Stimulated activated CD4-positive, alpha-beta T cell treated with anti-CD3 and anti-CD28 coated beads, TNF-alpha, amount 100 ng/mL, for 1 hour (primary cell): ENCODE results near the gene LAMC3.
A peak's percentile ranks its signal among the peaks of the same experiment; 100 is the strongest.

ENCODE experiments used
- DNase-seq, 3 donors: peaks; one replicate each; pipeline ENCODE4 v3.0.0-alpha.2; 2020; ENCODE audit warnings: low read depth in 3 of 3, low spot score in 1 of 3

Gene LAMC3

DNA sequence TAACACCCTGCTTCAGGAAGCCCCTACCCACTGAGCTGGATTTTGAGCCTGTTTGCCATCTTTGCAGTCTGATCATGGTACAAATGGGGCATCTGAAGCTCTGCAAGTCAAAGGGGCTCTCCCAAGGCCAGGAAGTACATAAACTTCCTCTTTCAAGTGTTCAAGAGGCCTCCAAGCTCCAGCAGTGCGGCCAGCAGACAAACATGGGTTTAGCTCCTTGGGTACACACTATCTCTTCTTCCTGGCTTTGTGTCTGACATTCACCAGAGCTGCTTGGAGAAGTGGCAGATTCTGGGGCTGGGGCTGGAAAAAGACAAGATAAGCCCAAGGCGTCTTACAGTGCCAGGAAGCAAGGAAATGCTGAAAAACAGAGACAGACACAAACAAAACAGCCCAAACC, 34.1 kb downstream of the LAMC3 start:
- DNase-seq: no peak

DNA sequence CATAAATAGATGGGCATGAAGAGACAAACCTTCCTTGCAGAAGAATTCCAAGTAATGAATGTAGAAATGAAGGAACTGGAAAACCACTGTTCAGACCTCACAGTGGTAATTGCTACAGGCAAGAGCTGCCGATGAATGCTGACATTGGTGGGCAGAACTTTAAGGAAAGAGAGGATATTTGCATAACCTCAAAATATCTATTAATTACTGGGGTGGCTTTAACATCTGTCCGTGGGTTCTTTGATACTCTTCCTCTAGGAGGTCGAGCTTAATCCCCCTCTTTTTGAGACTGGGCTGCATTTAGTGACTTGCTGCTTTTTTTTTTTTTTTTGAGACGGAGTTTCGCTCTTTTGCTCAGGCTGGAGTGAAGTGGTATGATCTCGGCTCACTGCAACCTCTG, 34.7 kb downstream of the LAMC3 start:
- DNase-seq: no peak

DNA sequence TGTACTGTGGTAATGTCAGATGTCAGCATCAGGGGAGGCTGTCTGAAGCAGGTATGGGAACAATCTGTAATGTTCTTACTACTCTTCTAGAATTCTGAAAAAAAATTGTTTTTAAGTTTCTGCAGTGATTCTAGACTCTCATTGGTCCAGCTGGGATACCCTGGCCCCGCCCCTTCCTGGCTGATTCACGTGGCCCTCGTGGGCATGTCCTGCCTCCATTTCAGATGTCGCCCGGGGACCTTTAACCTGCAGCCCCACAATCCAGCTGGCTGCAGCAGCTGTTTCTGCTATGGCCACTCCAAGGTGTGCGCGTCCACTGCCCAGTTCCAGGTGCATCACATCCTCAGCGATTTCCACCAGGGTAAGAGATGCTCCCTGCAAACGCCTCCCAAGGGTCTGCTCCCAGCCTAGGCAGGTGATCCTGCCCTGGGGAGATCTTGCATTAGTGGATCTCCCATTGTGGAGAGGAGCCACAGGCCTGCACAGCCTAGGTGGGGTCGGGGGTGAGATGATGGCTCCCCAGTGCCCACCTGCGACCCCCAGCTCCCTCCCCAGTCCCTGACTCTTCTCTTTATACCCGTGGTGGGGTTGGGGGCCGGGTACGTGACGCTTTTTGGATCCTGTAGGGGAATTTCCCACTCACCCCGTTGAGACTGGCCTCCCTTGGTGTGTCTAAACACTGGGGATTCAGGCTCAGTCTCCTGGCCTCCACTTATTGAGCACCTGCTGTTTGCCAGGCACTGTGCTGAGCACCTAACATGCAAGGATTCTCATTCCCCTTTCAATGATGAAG, 36.5 kb downstream of the LAMC3 start:
- peak in 1 of 3 donors; percentile 18 for DNase-seq

DNA sequence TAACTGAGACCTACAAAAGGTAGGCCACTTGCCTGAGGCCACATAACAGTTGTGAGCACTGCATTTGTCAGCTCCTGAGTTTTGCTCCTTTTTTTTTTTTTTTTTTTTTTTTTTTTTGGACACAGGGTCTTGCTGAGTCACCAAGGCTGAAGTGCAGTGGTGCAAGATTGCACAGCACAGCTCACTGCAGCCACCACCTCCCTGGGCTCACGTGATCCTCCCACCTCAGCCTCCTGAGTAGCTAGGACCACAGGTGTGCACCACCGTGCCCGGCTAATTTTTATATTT, 37.1 kb downstream of the LAMC3 start:
- no peak for DNase-seq

DNA sequence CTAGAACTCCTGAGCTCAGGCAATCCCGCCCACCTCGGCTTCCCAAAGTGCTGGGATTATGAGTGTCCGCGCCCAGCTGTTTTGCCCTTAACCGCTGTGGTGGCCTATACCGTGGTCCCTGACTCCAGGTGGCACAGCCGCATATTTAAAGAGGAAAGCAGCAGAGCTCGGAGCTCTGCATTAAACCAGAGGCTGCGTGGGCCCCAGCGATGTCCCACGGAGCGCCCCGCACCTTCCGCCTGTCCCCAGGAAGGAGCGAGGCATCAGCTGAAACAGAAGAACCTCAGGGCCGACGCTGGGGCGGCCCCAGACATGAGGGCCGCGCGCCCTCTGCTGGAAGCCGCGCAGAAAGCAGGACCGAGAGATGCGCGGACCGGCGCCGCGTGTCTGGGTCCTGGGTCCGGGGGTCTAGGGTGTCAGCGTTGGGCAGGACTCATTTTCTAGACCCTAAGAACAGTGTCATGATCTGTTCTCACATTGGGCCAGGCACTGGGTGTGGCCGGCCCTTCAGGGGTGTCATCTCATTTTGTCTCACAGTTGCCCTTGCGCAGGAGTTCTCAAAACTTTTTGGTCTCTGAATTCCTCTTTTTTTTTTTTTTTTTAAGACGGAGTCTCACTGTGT, 37.7 kb downstream of the LAMC3 start:
- DNase-seq: peak; percentile 17 to 70 (median 28)

DNA sequence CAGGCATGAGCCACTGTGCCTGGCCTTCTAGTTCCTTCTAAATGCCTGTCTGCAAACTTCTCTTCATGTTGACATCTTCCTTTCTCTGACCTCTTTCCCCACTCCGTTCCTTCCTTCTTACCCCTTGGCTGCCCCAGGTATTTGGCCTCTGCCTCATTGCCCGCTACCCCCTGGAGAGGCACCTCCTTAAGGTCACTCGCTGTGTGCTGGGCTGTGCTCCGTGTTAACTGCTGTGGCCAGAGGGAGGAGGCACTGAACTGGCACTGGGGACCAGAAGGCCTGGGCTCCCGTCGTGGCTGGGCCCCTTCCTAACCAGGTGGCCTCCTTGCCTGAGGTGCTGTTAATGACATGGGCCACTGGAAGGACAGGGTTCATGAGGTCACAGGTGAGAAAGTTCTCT, 39.4 kb downstream of the LAMC3 start:
- DNase-seq: no peak

DNA sequence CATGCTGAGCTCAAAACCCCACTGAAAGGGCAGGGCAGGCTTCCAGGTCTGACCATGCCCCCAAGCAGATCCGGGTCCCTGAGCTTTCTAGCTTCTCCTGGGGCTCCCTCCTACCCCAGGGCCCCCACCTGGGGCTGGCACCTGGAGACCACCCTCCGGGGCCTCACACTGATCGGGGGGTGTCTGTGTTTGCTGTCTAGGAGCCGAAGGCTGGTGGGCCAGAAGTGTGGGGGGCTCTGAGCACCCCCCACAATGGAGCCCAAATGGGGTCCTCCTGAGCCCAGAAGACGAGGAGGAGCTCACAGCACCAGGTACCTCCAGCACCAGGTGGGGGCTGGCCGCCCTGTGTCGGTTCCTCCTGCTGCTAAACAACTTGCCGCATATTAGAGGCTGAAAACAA, 39.8 kb downstream of the LAMC3 start:
- DNase-seq: no peak

DNA sequence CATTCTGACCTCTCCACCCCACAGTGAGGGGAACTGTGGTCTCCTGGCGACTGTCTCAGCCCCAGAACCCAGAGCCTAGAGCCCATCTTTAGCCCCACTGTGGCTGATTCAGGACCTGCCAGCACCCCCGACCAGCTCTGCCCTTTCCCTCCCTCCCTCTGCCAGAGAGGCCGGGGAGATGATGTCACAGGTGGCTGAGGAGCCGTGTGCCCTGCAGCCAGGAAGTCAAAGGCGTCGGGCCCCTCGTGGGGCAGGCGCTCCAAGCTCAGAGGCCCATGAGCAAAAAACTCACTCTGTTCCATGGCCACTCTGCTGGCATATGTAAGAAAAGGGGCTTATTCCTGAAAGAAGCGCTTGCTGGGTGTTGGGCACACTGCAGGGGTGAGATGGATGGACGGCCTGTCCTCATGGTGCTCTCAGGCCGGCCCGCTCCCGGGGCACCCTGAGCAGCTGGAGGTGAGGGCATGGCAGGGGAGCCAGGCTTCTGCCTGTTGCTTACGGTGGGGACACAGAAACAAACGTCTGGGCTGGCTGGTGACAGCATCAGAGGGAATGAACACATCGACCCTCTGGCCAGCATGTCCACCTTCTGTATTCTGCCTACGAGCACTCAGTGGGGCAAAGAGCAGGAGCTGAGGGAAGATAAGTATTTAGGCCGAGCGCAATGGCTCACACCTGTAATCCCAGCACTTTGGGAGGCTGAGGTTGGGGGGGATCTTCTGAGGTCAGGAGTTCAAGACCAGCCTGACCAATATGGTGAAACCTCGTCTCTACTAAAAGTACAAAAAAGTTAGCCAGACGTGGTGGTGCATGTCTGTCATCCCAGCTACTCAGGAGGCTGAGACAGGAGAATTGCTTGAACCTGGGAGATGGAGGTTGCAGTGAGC, 41.1 kb downstream of the LAMC3 start:
- DNase-seq: no peak

DNA sequence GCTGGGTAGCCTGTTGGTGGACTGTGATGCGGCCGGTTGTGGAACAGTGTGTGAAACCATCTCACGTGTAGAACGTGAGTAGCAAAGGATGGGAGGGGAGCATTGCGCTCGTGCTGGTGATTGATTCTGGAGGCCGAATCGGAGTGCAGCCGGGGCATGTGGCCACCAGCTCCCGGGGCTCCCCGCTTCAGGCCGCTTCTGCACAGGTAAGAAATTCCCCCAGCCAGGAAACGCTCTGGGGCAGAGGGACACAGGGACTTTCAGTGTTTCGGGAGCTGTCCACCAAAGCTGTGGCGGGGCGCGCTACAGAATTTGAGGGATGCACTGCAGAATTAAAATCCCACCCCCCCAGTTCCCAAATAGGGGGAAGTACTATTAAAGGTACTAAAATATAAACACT, 41.9 kb downstream of the LAMC3 start:
- DNase-seq: no peak

DNA sequence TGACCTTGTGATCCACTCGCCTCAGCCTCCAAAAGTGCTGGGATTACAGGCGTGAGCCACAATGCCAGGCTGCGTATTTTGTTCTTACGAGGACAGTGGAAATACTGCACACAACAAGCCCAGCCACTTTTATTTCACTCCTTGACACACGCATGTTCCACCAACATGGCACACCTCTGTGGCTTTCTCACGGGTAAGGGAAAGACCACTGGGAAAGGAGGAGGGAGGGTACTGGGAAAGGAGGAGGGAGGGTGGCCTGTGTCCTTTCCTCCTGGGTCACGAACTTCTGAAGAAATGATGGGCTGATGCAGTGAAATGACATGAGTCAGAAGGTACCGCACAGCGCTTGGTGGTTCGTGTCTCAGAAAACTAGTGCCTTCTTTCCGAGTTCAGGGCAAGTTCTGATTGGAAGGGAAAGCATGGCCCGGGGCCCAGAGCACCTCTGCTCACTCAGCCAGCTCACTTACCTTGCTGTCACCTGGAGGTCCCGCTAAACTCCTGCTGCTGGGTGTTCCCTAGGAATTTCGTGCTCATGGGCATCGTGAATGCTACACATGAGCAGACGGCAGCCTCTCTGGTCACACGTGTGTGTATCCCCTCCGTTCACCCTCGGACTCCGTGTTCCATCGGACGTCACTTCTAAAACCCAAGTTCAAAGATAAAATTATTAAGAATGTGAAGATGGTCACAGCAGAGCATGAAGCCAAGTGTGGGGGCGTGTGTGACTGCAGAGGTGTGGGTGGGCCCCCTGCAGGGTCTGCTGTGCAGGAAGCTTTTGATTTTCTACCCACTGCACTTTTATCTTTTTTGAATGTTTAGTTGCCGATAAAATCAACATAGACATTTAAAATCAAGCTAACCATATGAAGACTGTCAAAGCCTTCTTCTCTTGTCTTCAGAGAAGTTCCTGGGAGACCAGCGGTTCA, 42.9 kb downstream of the LAMC3 start:
- no peak for DNase-seq

DNA sequence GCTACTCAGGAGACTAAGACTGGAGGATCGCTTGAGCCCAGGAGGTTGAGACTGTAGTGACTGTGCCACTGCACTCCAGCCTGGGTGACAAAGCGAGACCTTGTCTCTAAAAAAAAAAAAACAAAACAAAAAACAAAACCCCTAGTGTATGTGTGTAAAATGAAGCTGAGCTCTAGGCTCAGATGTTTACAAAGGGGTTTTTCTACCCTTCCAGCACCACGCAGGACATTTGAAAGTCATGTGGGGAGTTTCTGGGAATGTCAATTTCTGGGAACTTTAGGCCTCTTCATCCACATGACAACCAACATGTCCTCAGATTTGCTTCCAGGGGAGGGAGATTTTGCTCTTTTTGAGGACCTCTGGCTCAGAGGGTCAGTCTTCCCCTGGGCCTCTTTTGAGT, 44.9 kb downstream of the LAMC3 start:
- no peak for DNase-seq

DNA sequence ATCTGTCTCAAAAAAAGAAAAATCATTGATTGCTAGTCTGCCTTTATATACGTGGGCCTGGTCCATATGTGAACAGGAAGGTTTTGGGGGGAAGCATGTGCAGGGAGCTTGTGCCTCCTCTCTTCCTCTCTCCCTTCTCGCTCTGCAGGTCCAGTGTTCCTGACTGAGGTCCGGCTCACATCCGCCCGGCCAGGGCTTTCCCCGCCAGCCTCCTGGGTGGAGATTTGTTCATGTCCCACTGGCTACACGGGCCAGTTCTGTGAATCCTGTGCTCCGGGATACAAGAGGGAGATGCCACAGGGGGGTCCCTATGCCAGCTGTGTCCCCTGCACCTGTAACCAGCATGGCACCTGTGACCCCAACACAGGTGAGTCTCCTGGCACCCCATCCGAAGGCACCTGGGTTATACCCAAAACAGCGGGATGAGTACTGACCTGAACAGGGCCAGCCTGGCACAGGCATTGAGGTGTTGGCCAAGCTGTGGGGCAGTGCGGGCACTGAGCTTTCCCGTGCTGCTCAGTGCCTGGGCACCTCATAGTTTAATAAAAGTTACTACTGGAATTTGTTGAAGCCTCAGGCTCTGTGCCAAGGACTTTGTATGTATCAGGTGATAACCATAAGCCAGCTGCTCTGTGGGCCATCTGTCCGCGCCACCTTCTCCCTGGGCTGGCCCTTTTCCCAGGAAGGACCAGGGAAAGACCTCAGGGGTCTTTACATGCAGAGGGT, 48.0 kb downstream of the LAMC3 start:
- DNase-seq: no peak

DNA sequence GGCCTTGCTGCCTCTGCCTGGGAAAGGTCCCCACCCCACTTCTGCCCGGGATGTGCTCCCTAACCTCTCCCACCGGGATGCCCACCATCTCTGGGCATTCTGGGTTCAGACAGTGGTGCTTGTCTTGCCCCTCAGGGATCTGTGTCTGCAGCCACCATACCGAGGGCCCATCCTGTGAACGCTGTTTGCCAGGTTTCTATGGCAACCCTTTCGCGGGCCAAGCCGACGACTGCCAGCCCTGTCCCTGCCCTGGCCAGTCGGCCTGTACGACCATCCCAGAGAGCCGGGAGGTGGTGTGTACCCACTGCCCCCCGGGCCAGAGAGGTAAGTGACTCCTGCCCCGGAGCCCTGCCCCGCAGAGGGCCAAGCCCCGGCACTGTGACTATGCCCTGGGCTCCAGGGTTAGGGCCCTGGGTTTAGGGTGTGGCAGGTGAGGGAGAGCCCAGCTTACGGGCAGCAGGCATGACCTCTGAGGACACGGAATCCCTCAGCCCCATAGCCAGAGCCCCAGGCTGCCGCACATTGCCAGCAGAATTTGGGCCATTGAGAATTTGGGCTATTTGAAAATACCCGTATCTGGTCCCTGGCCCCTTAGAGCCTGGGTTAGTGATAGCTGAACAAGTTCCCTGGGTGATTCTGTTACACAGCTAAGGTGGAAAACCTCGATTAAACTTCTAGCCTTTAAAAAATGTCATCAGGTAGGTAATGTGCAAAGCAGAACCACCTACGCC, 52.1 kb downstream of the LAMC3 start:
- DNase-seq: no peak

DNA sequence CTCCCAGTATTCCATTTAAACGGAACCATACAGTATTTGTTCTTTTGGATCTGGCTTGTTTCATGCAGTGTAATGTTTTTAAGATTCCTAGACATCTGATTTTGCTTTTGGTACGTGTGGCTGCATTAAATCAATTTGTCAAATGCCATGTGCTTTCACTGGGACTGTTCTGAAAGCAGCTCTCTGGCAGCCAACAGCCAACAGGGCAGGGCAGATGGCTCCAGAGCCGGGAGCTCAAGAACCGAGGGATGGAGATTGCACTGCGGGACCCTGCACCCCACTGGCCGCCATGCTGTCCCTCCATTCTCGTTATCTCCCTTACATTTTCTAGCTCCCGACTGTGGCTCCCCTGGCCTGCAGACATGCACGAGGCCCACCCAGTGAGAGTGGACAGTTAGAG, 54.0 kb downstream of the LAMC3 start:
- no peak for DNase-seq

DNA sequence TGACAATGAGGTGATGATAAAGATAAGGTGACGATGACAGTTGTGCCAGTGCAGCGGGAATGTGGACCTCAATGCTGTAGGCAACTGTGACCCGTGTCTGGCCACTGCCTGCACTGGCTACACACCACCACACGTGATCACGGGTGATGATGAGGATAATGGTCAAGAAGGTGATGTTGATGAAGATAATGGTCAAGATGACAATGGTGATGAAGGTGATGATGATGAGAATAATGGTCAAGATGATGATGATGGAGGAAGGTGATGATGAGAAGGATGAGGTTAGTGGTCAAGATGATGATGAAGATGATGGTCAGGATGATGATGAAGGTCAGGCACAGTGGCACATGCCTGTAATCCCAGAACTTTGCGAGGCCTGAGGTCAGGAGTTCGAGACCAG, 56.6 kb downstream of the LAMC3 start:
- DNase-seq: no peak

DNA sequence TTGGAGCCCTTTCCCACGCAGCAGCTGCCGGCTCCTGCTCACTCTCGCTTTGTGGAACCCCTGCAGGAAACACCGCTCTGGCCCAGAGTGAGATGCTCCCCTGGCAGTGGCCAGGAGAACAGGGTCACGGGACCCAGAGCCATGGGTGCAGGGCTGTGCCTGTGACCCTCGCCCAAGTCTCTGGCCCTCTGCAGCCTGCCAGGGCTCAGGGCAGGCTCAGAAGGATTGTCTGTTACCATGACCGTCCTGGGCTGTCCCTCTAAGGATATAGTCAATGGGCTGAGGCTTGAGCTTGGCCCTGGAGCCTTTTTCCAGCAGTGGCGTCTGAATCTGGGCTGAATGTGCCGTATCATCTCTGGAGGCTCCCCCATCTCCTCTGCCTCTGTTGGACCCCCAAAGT, 58.7 kb downstream of the LAMC3 start:
- no peak for DNase-seq

DNA sequence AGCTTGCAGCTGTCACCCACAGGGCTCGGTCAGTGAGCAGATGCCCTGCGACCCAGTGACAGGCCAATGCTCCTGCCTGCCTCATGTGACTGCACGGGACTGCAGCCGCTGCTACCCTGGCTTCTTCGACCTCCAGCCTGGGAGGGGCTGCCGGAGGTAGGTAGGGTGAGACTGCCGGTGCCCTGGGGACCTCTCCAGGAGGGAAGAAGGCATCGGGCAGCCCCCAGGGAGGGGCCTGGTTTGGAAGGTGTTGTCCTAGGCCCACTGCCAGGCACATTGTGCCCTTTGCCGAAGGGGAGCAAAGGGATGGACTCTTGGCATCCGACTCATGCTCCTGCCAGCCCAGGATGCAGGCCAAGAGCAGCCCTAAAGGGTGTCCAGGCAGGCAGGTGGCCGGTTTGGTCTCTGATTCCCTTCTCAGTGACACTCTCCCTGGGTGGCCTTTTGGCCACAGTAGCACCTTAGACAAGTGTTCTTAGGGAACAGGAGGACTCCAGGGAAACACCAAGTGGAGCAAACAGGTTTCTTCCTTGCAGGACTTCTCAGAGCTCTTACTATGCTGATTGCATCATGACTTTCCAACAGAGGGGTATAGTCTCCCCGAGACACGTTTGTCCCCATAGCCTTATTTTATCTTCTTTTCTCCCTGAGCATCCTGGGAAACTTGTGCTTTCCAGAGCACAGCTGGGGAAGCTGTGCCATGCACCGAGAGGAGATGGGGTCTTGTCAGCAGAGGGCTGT, 59.3 kb downstream of the LAMC3 start:
- DNase-seq: no peak

DNA sequence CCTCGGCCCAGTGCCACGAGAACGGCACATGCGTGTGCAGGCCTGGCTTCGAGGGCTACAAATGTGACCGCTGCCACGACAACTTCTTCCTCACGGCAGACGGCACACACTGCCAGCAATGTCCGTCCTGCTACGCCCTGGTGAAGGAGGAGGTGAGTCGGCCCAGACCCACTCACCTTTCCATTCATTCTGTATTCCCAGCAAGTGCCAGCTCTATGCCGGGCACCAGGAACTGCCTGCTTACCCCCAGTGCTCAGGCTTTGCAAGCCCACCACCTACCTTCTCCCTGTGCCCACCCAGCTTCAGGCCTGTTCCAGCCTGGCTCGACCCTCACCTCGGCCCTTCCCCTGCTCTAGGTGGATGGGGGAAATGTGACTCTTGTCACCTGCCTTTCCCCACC, 60.7 kb downstream of the LAMC3 start:
- no peak for DNase-seq
